A673 (cell line): ENCODE data around the gene PCDHB4. TPM values are rescaled to one million over a fixed set of nuclear protein-coding genes. Genes with fewer than 3 reads are reported as not detected.
"Not testable (repeated sequence)": the region's sequence is repeated elsewhere in the genome, so short reads cannot be mapped to it uniquely, and the experiment has no call there.

Experiments used
- BruUV-seq: library from RNA; stranded (reverse); fragments of 400-500 nt; replicated peaks from 2 replicates; lab custom pipeline; 2021; lab: Mats Ljungman, UMichigan
- CTCF ChIA-PET: fragments of 300-600 bp; sonication (Branson Sonifier 250); formaldehyde crosslinking; loops from one replicate; lab custom pipeline; 2022; ENCODE audit warnings: antibody characterized with exemption; lab: Charles Lee
- POLR2A ChIA-PET: fragments of 300-600 bp; sonication (Branson Sonifier 250); formaldehyde crosslinking; loops from one replicate; lab custom pipeline; 2022; ENCODE audit warnings: antibody characterized with exemption; ENCODE audit not compliant: low non-redundant PET; lab: Charles Lee
- DNase-seq: peaks from one replicate; pipeline ENCODE4 v3.0.0-alpha.2; 2015; ENCODE audit warnings: low spot score
- H3K27ac ChIP-seq: fragments of 200-600 bp; sonication (generic); 2 replicates; pipeline ENCODE4 v1.5.1; 2016; ENCODE audit warnings: mixed run types, low read depth, mild to moderate bottlenecking, mixed read lengths, antibody characterized with exemption, low read length; ENCODE audit not compliant: poor library complexity, severe bottlenecking
- H3K27me3 ChIP-seq: fragments of 200-600 bp; sonication (generic); replicated peaks from 2 replicates; pipeline ENCODE4 v1.6.1; 2017; ENCODE audit warnings: mixed run types, low read depth, mild to moderate bottlenecking, mixed read lengths, antibody characterized with exemption, low read length; ENCODE audit not compliant: insufficient read depth, poor library complexity
- H3K36me3 ChIP-seq: fragments of 200-600 bp; sonication (generic); 2 replicates; pipeline ENCODE4 v1.6.1; 2016; ENCODE audit warnings: mixed run types, mild to moderate bottlenecking, mixed read lengths, antibody characterized with exemption, low read length; ENCODE audit not compliant: insufficient read depth, poor library complexity, severe bottlenecking
- H3K4me1 ChIP-seq: fragments of 200-600 bp; sonication (generic); 2 replicates; pipeline ENCODE4 v1.6.1; 2017; ENCODE audit warnings: mixed run types, mild to moderate bottlenecking, mixed read lengths, antibody characterized with exemption, low read length; ENCODE audit not compliant: insufficient read depth, poor library complexity, severe bottlenecking
- H3K4me3 ChIP-seq: fragments of 200-600 bp; sonication (generic); 2 replicates; pipeline ENCODE4 v1.5.1; 2016; ENCODE audit warnings: low read depth, mixed run types, mild to moderate bottlenecking, mixed read lengths, low read length; ENCODE audit not compliant: poor library complexity, severe bottlenecking
- H3K9me3 ChIP-seq: fragments of 200-600 bp; sonication (generic); 2 replicates; pipeline ENCODE4 v1.6.1; 2016; ENCODE audit warnings: mixed run types, low read depth, mild to moderate bottlenecking, mixed read lengths, antibody characterized with exemption, low read length; ENCODE audit not compliant: poor library complexity, severe bottlenecking
- CTCF ChIP-seq: fragments of 300-800, 200-600 bp; sonication (generic); conservative IDR thresholded peaks from 2 replicates; pipeline ENCODE4 v1.5.1; 2017; ENCODE audit warnings: low read depth, mild to moderate bottlenecking, antibody characterized with exemption, low read length, moderate library complexity, mixed read lengths
- EZH2 ChIP-seq: fragments of 200-600 bp; sonication (generic); IDR thresholded peaks from 2 replicates; pipeline ENCODE4 v1.6.1; 2017; ENCODE audit warnings: borderline replicate concordance, low read depth, mild to moderate bottlenecking, mixed read lengths, antibody characterized with exemption, low read length; ENCODE audit not compliant: poor library complexity, severe bottlenecking
- intact Hi-C: fragments of 100-400 bp; cut with micrococcal nuclease; formaldehyde crosslinking; loops from one replicate; pipeline ENCODE4 v1.10.0; 2022; ENCODE audit not compliant: unreplicated experiment
- total RNA-seq: library from RNA; stranded (reverse); gene quantifications from 2 replicates; pipeline ENCODE4 v1.2.3, GENCODE V29; 2021

PCDHB4 gene
- total RNA-seq, 1 experiment from 2014 or later: 2.7 TPM

GRCh38 chr5:141135030-141135717 is 13.6 kb downstream of the PCDHB4 start, which contains the start of gene PCDHB5:
Gene PCDHB5 (plus strand): TSS chr5:141135206. CDS start chr5:141135435, 229 bp downstream.
- DNase-seq: peak; percentile 90
- peak within 1 kb of the TSS; percentile 88 for H3K27ac ChIP-seq
- intact Hi-C loops: no loop called here

GRCh38 chr5:141135718-141136266 is 14.2 kb downstream of the PCDHB4 start:
- no peaks in the 10 kb centered on the region for H3K27me3 ChIP-seq
- peak overlapping the region; percentile 88 for H3K27ac ChIP-seq
- peaks cover 5% of the 10 kb centered on the region for H3K36me3 ChIP-seq
- no peaks in the 10 kb centered on the region for H3K4me1 ChIP-seq
- TF ChIP-seq EZH2 (no peak), CTCF (no peak)
- peaks cover 14% of the 10 kb centered on the region for H3K9me3 ChIP-seq
- ChIA-PET CTCF (interaction anchor here (0.8 to 1.9 kb wide), 10 partner anchors 9 to 428 kb away, joined by 3 to 9 read pairs (median 4); partner anchors contain the start of genes PCDHB14, PCDHB16, PCDHB2 and PCDHB9), POLR2A (no interaction called here)
- BruUV-seq: no TSS peak
- peak overlapping the region; percentile 60 for H3K4me3 ChIP-seq
- intact Hi-C loops: no loop called here
- DNase-seq: peak; percentile 36

More at GRCh38 chr5:141135030-141135717, 13.6 kb downstream of the PCDHB4 start, which contains the start of gene PCDHB5:
- ChIA-PET CTCF (interaction anchor here (0.8 to 1.9 kb wide), 10 partner anchors 9 to 429 kb away, joined by 3 to 9 read pairs (median 4); partner anchors contain the start of genes PCDHB14, PCDHB16, PCDHB2 and PCDHB9), POLR2A (no interaction called here)
- H3K4me1 ChIP-seq: no peaks in the 10 kb centered on the region
- no peaks in the 10 kb centered on the region for H3K27me3 ChIP-seq
- TSS peak; percentile 73 for BruUV-seq
- TF ChIP-seq CTCF (peak; percentile 82), EZH2 (no peak)
- H3K36me3 ChIP-seq: peaks cover 5% of the 10 kb centered on the region
- peaks cover 14% of the 10 kb centered on the region for H3K9me3 ChIP-seq
- H3K4me3 ChIP-seq: peak within 1 kb of the TSS; percentile 60

GRCh38 chr5:141137346-141137745 is 15.7 kb downstream of the PCDHB4 start:
- POLR2A ChIA-PET, BruUV-seq, DNase-seq, CTCF ChIA-PET, H3K27me3 ChIP-seq, H3K27ac ChIP-seq, intact Hi-C loops, H3K4me1 ChIP-seq, H3K4me3 ChIP-seq, H3K36me3 ChIP-seq: not testable (repeated sequence)
- H3K9me3 ChIP-seq: peaks cover 14% of the 10 kb centered on the region
